Measurements from ENCODE around the gene SH3PXD2A. TPM values are rescaled to one million over a fixed set of nuclear protein-coding genes. Genes with fewer than 3 reads are reported as not detected.
"Not testable (repeated sequence)": the region's sequence is repeated elsewhere in the genome, so short reads cannot be mapped to it uniquely, and the experiment has no call there.

Gene SH3PXD2A
- total and polyA plus RNA-seq, 5 donors from 2014 or later = 0.24 to 15.4 (median 0.47) TPM

DNA sequence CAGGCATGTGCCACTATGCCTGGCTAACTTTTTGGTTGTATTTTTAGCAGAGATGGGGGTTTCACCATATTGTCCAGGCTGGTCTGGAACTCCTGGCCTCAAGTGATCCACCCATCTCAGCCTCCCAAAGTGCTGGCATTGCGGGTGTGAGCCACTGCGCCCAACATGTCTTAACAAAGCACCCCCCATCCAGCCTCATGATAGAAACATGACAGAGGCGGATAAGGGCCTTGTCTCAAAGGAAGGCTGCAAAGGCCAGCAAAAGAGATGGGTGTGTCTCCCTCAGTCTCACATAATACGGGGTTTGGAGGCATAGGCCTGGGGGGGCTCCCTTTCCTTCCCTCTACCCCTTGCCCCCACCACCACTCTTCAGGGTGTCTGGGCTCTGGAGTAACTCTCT lies 93.2 kb downstream of the SH3PXD2A start:
- no peaks in the 10 kb centered on the region for H3K27me3 ChIP-seq (ENCODE audit: control insufficient read depth, insufficient read depth, low read length)
- no peak overlapping the region for H3K27ac Mint-ChIP-seq
- H3K36me3 ChIP-seq (ENCODE audit: control insufficient read depth, insufficient read depth, low read length) = no peaks in the 10 kb centered on the region
- peaks cover 24 to 91% (median 75%) of the 10 kb centered on the region in 4 donors for H3K4me1 Mint-ChIP-seq
- H3K4me1 ChIP-seq (ENCODE audit: control insufficient read depth, insufficient read depth, low read length, poor library complexity, severe bottlenecking) = peaks cover 95% of the 10 kb centered on the region
- no peaks in the 10 kb centered on the region for H3K27me3 Mint-ChIP-seq
- DNase-seq (no peak), ATAC-seq (ENCODE audit: low read depth in 2 of 2) (no peak)
- no peaks in the 10 kb centered on the region for H3K9me3 ChIP-seq (ENCODE audit: control insufficient read depth in 2 of 2, low read length in 2 of 2)
- no peak overlapping the region for H3K27ac ChIP-seq (ENCODE audit: insufficient read depth, low read length, poor library complexity, severe bottlenecking)
- no peak overlapping the region for H3K4me3 ChIP-seq (ENCODE audit: low read depth, low read length)
- H3K9me3 Mint-ChIP-seq = no peaks in the 10 kb centered on the region
- H3K36me3 Mint-ChIP-seq = no peaks in the 10 kb centered on the region
- no peak overlapping the region for H3K4me3 Mint-ChIP-seq

DNA sequence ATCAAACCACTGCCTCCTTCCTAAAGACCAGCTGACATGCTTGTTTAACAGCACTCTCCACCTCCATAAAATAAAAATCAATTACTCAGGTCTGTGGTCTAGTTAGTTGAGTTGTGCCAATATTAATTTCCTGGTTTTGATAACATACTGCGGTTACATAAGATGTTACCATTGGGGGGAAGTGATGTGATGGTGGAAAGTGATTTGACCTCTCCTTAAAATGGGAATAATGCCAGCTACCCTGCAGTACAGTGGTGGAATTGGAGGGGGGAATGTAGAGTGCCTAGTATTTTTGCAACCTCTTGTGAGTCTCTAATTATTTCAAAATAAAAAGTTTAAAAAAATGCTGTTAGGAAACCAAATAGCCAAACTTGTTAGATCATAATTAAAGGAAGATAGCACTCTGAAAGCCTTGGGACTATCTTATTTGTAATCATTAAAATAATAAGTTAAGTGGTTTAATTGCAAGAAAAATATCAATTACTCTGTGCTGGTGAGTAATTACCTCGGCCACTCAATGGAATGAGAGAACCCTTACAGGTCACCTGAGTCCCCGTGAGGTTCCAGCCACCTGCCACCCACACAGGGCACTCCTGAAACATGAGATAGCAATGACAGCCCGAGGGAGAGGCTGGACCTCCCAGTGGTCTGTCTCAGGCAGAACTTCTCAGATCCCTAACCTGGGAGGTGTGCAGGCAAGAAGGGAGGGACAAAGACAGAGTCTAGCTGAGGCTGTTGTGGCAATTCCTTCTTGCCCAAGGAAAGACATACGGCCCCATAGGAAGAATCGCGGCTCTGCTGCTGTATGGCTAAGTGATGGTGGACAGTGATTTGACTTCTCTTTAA lies 94.1 kb downstream of the SH3PXD2A start:
- Histone ChIP-seq H3K27me3 (ENCODE audit: control insufficient read depth, insufficient read depth, low read length) (no peaks in the 10 kb centered on the region), H3K36me3 (ENCODE audit: control insufficient read depth, insufficient read depth, low read length) (no peaks in the 10 kb centered on the region), H3K9me3 (ENCODE audit: control insufficient read depth in 2 of 2, low read length in 2 of 2) (no peaks in the 10 kb centered on the region), H3K27ac (ENCODE audit: insufficient read depth, low read length, poor library complexity, severe bottlenecking) (peak overlapping the region; percentile 3), H3K4me1 (ENCODE audit: control insufficient read depth, insufficient read depth, low read length, poor library complexity, severe bottlenecking) (peaks cover 87% of the 10 kb centered on the region), H3K4me3 (ENCODE audit: low read depth, low read length) (no peak overlapping the region)
- Mint-ChIP-seq H3K9me3 (no peaks in the 10 kb centered on the region), H3K27me3 (no peaks in the 10 kb centered on the region), H3K4me3 (peak overlapping the region in 2 of 4 donors; percentile 10 to 37), H3K27ac (peak overlapping the region in 2 of 3 donors; percentile 32 to 55), H3K4me1 (peaks cover 21 to 90% (median 72%) of the 10 kb centered on the region in 4 donors), H3K36me3 (no peaks in the 10 kb centered on the region)
- ATAC-seq (ENCODE audit: low read depth in 2 of 2) (no peak), DNase-seq (no peak)

DNA sequence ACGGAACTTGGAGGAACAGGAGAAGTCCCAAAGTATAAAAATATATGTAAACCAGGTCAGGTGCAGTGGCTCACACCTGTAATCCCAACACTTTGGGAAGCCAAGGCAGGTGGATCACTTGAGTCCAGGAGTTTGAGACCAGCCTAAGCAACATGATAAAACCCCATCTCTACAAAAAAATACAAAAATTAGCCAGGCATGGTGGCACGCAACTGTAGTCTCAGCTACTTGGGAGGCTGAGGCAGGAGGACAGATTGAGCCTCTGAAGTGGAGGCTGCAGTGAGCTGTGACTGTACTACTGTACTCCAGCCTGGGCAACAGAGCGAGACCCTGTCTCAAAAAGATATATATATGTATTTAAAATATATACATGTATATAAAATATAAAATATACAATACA lies 95.1 kb downstream of the SH3PXD2A start:
- Histone ChIP-seq H3K4me1 (ENCODE audit: control insufficient read depth, insufficient read depth, low read length, poor library complexity, severe bottlenecking) (peaks cover 76% of the 10 kb centered on the region), H3K27ac (ENCODE audit: insufficient read depth, low read length, poor library complexity, severe bottlenecking) (peak overlapping the region; percentile 70)
- ATAC-seq (ENCODE audit: low read depth in 2 of 2); H3K9me3 ChIP-seq (ENCODE audit: control insufficient read depth in 2 of 2, low read length in 2 of 2); H3K27me3 ChIP-seq (ENCODE audit: control insufficient read depth, insufficient read depth, low read length); H3K36me3 Mint-ChIP-seq; H3K27me3 Mint-ChIP-seq; H3K9me3 Mint-ChIP-seq; H3K36me3 ChIP-seq (ENCODE audit: control insufficient read depth, insufficient read depth, low read length); DNase-seq; H3K4me3 ChIP-seq (ENCODE audit: low read depth, low read length): not testable (repeated sequence)
- Mint-ChIP-seq H3K4me3 (peak overlapping the region in 1 of 4 donors; percentile 37), H3K4me1 (peaks cover 12 to 87% (median 62%) of the 10 kb centered on the region in 4 donors), H3K27ac (peak overlapping the region; percentile 88 to 97 (median 95))

GRCh38 chr10:103759100-103759781 lies 96.1 kb downstream of the SH3PXD2A start:
- H3K4me3 Mint-ChIP-seq = peak overlapping the region; percentile 37 to 93 (median 75)
- Histone ChIP-seq H3K4me1 (ENCODE audit: control insufficient read depth, insufficient read depth, low read length, poor library complexity, severe bottlenecking) (peaks cover 66% of the 10 kb centered on the region), H3K9me3 (ENCODE audit: control insufficient read depth in 2 of 2, low read length in 2 of 2) (no peaks in the 10 kb centered on the region), H3K36me3 (ENCODE audit: control insufficient read depth, insufficient read depth, low read length) (no peaks in the 10 kb centered on the region), H3K4me3 (ENCODE audit: low read depth, low read length) (peak overlapping the region; percentile 47), H3K27ac (ENCODE audit: insufficient read depth, low read length, poor library complexity, severe bottlenecking) (peak overlapping the region; percentile 70), H3K27me3 (ENCODE audit: control insufficient read depth, insufficient read depth, low read length) (no peaks in the 10 kb centered on the region)
- H3K9me3 Mint-ChIP-seq = no peaks in the 10 kb centered on the region
- peak overlapping the region; percentile 88 to 97 (median 95) for H3K27ac Mint-ChIP-seq
- DNase-seq = peak in 2 of 3 donors; percentile 61 to 81
- peaks cover 7 to 83% (median 58%) of the 10 kb centered on the region in 4 donors for H3K4me1 Mint-ChIP-seq
- no peaks in the 10 kb centered on the region for H3K36me3 Mint-ChIP-seq
- ATAC-seq (ENCODE audit: low read depth in 2 of 2) = peak; percentile 81 to 84
- no peaks in the 10 kb centered on the region for H3K27me3 Mint-ChIP-seq

- no peaks in the 10 kb centered on the region for H3K27me3 Mint-ChIP-seq
- H3K4me3 Mint-ChIP-seq = peak overlapping the region in 1 of 4 donors; percentile 37
- ATAC-seq (ENCODE audit: low read depth in 2 of 2) = no peak
- H3K36me3 Mint-ChIP-seq = no peaks in the 10 kb centered on the region
- Histone ChIP-seq H3K4me1 (ENCODE audit: control insufficient read depth, insufficient read depth, low read length, poor library complexity, severe bottlenecking) (peaks cover 57% of the 10 kb centered on the region), H3K27ac (ENCODE audit: insufficient read depth, low read length, poor library complexity, severe bottlenecking) (peak overlapping the region; percentile 70), H3K27me3 (ENCODE audit: control insufficient read depth, insufficient read depth, low read length) (no peaks in the 10 kb centered on the region), H3K36me3 (ENCODE audit: control insufficient read depth, insufficient read depth, low read length) (no peaks in the 10 kb centered on the region), H3K9me3 (ENCODE audit: control insufficient read depth in 2 of 2, low read length in 2 of 2) (no peaks in the 10 kb centered on the region), H3K4me3 (ENCODE audit: low read depth, low read length) (no peak overlapping the region)
- peaks cover 7 to 79% (median 53%) of the 10 kb centered on the region in 4 donors for H3K4me1 Mint-ChIP-seq
- DNase-seq = no peak
- peak overlapping the region in 2 of 3 donors; percentile 88 to 95 for H3K27ac Mint-ChIP-seq
- H3K9me3 Mint-ChIP-seq = no peaks in the 10 kb centered on the region
These were observed 97.1 kb downstream of the SH3PXD2A start for GRCh38 chr10:103758294-103758681.

GRCh38 chr10:103757531-103758293 lies 97.7 kb downstream of the SH3PXD2A start:
- Histone ChIP-seq H3K27ac (ENCODE audit: insufficient read depth, low read length, poor library complexity, severe bottlenecking) (peak overlapping the region; percentile 70), H3K36me3 (ENCODE audit: control insufficient read depth, insufficient read depth, low read length) (no peaks in the 10 kb centered on the region), H3K4me3 (ENCODE audit: low read depth, low read length) (peak overlapping the region; percentile 13), H3K27me3 (ENCODE audit: control insufficient read depth, insufficient read depth, low read length) (no peaks in the 10 kb centered on the region), H3K9me3 (ENCODE audit: control insufficient read depth in 2 of 2, low read length in 2 of 2) (peaks cover 0 to under 1% of the 10 kb centered on the region in 2 experiments), H3K4me1 (ENCODE audit: control insufficient read depth, insufficient read depth, low read length, poor library complexity, severe bottlenecking) (peaks cover 51% of the 10 kb centered on the region)
- no peaks in the 10 kb centered on the region for H3K27me3 Mint-ChIP-seq
- H3K27ac Mint-ChIP-seq = peak overlapping the region in 2 of 3 donors; percentile 88 to 95
- peak overlapping the region in 3 of 4 donors; percentile 10 to 48 (median 37) for H3K4me3 Mint-ChIP-seq
- H3K4me1 Mint-ChIP-seq = peaks cover 7 to 73% (median 47%) of the 10 kb centered on the region in 4 donors
- DNase-seq (peak in 1 of 3 donors; percentile 68), ATAC-seq (ENCODE audit: low read depth in 2 of 2) (peak; percentile 17 to 33)
- no peaks in the 10 kb centered on the region for H3K9me3 Mint-ChIP-seq
- H3K36me3 Mint-ChIP-seq = no peaks in the 10 kb centered on the region

GRCh38 chr10:103756277-103756869 lies 99.0 kb downstream of the SH3PXD2A start:
- no peaks in the 10 kb centered on the region for H3K27me3 ChIP-seq (ENCODE audit: control insufficient read depth, insufficient read depth, low read length)
- H3K9me3 Mint-ChIP-seq = peaks cover 0 to 5% (median 0%) of the 10 kb centered on the region in 7 donors
- ATAC-seq (ENCODE audit: low read depth in 2 of 2) (no peak), DNase-seq (no peak)
- peaks cover 7 to 64% (median 40%) of the 10 kb centered on the region in 4 donors for H3K4me1 Mint-ChIP-seq
- no peaks in the 10 kb centered on the region for H3K27me3 Mint-ChIP-seq
- peaks cover 0 to 5% of the 10 kb centered on the region in 2 experiments for H3K9me3 ChIP-seq (ENCODE audit: control insufficient read depth in 2 of 2, low read length in 2 of 2)
- H3K4me1 ChIP-seq (ENCODE audit: control insufficient read depth, insufficient read depth, low read length, poor library complexity, severe bottlenecking) = peaks cover 39% of the 10 kb centered on the region
- H3K27ac Mint-ChIP-seq = peak overlapping the region; percentile 87 to 89 (median 88)
- H3K27ac ChIP-seq (ENCODE audit: insufficient read depth, low read length, poor library complexity, severe bottlenecking) = no peak overlapping the region
- no peak overlapping the region for H3K4me3 ChIP-seq (ENCODE audit: low read depth, low read length)
- no peak overlapping the region for H3K4me3 Mint-ChIP-seq
- peaks cover 3% of the 10 kb centered on the region for H3K36me3 Mint-ChIP-seq
- H3K36me3 ChIP-seq (ENCODE audit: control insufficient read depth, insufficient read depth, low read length) = no peaks in the 10 kb centered on the region
